Superior temporal gyrus (tissue), 1 donor: ENCODE measurements around the gene PARD3B.

ENCODE experiments used
- DNase-seq: peaks from one replicate; pipeline ENCODE4 v3.0.0-alpha.2; 2016; ENCODE audit errors: extremely low spot score

The PARD3B gene

DNA sequence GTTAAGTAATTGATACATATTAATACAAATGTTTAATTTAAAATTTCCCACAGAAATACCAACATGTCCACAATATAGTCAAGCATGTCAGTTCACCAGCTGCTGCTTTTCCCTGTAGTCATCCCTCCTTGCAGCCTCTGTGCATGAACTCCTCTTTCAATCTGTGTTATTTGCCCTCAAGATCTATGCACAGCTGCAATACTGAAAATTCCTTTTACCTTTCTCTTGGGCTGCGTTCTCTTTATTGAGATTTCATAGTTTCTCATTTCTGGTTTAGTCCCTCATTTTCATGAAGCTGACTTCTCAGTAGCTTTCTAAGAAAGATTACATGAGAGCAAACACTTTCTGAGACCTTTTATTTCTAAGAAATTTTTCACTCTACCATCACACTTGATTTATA is 464.9 kb downstream of the PARD3B start:
- DNase-seq, result no peak

DNA sequence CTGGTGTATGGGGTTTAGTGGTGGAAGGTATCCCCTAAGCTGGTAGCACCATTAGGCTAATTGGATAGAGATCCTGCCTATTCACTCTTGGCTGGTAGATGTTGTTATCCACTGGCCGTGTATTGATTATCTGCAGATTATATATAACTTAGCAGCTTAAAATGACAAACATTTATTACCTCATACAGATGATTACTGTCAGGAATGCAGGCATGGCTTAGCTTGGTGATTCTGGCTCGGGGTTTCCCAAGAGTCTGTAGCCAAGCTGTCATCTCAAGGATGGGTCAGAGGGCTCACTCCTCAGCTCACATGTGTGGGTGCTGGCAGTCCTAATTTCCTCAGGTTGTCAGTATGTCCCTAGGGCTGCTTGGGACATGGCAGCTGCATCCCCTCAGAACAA is 465.8 kb downstream of the PARD3B start:
- DNase-seq, result no peak

DNA sequence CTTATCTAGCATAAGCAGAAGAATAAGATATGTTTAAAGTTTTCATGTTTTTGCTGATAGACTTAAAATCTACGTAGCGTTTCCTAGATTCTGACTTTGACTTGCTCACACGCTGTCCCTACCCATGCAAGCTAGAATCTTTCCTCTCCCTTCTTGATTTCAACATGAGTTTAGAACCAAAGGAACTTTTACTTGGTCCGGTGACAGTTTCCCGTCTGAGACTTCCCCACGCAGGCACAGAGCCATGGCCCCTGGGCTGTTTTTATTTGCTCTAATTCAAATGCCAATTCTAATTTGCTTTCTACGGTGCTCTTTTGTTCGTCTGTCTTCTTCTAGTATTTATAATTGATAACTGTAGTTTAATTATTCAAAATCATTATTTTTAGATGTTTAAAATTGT is 467.7 kb downstream of the PARD3B start:
- no peak for DNase-seq

DNA sequence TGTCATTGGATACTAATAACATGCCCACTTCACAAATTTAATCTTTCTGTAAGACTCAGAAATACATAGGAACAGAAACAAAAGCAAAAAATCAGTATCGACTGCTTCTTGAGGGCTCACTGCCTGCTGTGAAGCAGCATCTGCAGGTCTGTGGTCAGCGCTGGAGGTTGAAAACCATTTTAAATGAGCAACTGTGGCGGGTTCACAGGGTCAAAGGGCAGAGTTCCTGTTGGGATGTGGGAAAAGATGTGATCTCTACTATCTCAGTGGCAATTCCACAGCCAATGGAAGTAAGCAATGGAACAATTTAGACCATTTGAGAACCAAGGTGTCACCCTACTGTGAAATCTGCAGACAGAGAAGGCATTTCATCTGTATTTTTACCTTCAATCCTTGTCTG is 468.3 kb downstream of the PARD3B start:
- DNase-seq, result no peak

DNA sequence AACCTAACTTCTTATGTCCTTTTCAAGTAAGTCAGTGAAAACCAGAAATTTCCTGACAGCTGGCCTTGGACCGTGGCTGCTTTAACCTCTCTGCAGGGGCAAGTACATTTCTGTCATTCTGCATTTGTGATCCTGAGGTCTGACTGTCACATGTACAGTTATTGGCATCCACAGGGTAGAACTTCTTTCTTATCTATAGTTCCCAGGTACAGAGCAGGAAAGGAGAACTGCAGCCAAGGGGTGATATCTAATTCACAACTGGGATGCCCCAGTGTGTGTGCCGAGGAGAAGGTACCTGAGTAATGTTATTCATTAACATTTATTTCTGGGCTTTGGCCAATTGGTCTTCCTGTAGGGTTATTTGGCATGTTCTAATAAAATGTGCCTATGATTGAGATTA is 468.9 kb downstream of the PARD3B start:
- no peak for DNase-seq

DNA sequence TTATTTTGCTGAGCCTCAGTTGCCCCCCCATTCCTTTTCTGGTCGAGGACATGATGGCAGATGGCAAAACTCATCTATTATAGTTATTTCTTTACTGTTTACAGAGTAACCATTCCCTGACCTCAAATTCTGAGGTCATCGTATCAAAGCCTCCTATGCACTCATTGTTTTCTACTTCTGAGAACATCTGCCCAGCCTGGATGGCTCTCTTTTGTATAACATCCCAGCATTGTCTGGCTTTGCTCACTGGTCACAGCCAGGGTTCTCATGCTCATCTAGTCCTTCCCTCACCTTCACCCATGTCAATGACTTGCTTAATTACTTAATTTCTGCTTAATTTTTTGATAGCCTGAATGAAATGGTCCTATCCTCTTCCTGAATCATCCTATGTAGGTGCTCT is 472.1 kb downstream of the PARD3B start:
- peak; percentile 59 for DNase-seq

DNA sequence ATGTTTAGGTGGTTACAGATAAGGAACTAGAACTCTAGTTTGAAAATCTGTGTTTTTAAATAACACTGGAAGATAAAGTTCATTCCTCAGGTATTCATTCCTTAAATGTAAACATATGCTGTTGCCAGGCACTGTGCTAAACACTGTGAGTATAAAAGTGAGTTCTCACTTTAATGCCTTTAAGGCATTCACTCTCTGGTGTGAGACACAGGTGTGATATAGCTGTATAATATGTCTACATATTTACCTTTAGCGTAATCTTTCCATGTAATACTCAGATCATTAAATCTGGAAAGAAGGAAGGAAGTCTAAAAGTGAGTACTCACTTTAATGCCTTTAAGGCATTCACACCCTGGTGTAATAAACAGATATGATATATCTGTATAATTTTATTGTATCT is 472.6 kb downstream of the PARD3B start:
- DNase-seq, result no peak

DNA sequence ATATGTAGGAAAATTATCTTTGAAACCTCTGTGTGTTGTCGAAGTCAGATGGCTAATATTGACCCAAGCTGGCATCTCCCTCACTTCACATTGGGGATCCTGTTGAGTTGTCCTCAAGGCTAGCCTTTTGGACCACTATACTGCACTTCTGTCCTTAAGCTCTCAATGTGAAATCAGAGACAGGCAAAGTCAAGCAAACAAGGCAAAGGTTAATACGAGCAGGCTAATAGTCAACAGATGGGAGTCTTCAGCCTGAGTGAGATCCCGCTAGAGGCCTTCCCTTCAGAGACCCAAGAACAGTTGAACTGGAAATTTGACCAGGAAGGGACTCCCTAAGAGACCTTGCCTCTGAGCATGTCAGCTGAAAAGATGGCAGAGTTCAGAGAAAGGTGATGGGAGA is 475.4 kb downstream of the PARD3B start:
- no peak for DNase-seq

DNA sequence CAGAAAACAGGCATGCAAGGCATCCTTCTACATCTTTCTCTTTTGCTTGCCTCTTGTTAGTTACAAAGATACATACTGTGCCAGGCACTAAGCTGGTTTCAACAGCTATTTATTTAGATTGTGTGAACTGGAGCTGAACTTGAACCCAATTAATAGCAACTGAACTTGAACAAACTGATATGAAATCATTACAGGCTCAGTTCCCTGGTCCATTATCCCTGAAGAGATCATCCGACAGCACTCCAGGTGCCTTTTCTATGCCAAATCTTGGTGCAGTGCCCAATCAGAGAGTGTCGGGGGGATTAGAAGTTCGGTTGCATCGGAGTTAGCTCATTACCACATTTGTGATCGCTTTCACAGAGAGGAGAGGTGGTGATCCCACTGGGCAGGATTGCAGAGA is 477.6 kb downstream of the PARD3B start:
- no peak for DNase-seq

DNA sequence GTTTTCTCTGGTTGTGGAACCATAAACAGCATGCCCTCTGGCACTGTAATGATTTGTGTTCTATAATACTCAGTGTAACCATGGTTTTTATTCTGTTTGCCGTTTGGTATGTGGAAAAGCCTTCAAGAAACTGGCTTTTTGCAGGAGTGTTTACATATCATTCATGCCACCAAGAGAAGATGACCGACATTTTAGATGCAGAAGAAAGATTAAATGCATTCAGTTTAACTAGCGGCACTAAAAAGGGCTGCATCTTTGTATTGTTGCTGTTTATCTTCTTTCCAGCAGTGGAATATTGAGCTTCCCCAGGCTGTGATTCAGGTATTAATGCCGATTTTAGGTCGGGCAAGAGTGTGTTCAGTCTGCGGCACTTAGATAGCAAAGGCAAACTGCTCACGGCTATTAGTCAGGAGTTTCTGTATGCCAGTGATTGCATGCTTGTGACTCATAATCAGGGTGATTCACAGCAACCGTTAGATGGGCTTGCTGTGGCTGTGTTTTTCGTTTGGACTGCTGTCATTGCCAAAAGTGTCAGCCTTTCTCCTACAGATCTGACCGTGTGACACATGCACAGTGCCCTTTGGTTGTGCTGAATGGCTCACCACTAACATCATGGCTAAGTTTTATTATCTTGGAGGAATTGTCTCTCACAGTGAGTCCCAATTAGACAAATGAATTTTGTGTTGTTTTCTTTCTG is 479.7 kb downstream of the PARD3B start:
- DNase-seq, result peak; percentile 77

DNA sequence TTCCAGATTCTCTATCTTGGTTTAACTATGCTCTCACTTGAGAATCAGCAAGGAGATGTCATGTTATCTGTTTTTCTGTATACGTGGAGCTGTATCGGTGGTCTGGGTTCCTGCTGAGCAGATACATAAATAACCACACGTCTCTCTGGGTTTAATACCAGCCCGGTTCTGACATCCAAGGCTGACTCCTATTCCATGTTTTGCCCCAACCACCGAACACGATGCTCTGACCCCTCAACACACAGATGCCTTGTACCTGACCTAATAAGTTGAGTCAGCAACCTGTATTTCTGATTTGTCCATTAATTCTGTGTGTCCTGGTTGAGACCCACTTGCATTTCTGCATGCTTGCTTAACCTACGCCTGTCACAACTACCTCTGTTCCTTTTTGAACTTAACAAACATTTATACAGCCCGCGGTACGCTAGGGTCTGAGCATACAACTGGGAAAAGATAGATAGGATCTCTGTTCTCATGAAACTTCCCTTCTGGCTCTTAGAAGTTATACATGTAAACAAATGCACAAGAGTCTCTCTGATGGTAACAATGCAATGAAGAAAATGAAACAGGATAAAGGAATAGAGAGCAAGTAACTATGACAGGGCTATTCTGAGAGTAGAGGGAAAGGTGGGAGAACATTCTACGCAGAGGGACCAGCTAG is 480.4 kb downstream of the PARD3B start:
- DNase-seq, result no peak

DNA sequence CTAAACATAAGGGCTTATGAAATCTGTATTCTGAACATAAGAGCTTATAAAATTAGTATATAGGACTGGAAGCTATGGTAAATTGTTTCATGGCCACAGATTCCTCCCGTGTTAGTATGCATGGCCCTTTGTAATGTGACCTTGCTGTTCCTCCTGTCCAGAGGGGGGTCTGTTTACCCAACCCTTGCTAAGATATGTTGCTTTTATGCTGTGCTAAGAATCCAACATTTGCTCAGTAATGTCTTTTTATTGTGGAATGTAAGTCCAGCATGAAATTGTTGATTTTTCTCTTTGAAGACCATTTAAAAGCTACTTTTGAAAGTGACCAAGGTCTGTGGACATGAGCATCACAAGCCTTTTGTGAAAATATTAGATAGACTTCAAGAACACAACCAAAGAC is 485.4 kb downstream of the PARD3B start:
- DNase-seq, result no peak

DNA sequence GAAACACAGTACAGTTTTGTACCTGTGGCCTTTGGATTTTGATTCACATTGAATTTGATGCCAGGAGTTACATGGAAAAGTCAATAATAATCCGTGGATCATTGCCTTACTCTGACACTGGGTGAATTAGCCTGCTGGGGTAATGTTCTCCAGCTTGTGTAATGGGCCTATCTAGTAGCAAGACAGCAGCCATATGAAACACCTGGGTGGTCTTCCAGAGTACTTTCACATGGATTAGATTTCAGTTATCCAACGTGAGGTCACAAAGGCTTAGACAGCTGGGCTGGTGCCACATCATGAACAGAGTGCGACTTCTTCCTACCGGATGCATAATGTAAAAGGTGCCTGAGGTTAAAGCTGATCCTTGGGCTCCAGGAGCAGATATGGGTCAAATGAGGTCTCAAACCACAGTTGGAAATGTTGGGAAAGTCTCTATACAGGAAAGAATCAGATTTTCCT is 486.8 kb downstream of the PARD3B start:
- no peak for DNase-seq

DNA sequence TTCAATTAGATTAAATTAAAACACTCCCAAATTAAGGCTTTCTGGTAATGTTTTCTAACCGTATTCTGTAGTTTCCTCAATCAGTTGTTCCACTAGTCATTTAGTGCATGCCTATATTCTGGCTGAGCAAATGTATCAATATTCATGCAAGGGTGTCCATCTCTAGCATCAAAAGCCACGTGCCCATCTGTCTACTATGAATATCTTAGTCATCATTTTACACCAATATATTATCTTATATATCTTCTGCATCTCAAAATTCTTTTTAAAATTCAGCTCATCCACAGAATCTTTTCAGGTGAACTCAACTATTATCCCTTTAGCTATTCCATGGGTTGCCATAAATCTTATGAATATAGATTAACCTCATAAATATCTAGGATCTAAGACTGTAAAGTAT is 488.2 kb downstream of the PARD3B start:
- DNase-seq, result no peak

DNA sequence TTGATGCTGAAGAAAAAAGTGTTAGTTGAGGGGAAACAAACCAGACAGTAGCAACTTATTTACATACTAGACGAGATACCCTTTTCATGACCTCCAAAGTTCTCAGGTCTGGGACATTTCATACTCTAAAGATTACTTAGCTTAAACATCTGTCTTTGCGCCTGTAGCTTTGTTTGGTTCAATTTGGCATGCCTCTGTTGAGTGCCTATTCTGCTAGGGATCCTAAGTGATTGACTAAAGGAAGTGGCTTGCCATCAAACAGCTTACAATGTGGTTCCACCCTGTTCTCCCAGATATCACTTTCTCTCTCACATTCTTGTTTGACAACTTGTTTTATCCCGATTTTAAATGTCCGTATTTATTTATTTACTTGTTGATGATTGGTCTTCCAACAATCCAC is 488.8 kb downstream of the PARD3B start:
- DNase-seq, result no peak

DNA sequence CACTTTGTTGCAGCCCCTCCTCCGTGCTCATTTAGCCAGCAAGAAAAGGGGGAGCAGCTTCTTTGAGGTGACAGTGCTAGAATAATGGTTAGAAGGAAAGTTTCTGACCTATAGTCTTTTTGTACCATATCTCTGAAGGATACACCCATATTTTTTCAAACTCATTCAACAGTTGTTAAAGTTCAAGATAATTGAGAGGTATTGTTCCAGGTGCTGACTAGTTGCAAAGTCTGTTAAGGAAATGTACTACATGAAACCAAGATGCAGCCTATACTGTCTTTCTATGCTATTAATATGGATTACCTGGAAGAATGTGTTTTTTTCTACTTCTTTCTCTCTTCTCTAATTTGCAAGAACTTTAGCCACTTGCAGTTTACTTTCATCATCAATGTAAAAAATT is 495.0 kb downstream of the PARD3B start:
- DNase-seq, result no peak

DNA sequence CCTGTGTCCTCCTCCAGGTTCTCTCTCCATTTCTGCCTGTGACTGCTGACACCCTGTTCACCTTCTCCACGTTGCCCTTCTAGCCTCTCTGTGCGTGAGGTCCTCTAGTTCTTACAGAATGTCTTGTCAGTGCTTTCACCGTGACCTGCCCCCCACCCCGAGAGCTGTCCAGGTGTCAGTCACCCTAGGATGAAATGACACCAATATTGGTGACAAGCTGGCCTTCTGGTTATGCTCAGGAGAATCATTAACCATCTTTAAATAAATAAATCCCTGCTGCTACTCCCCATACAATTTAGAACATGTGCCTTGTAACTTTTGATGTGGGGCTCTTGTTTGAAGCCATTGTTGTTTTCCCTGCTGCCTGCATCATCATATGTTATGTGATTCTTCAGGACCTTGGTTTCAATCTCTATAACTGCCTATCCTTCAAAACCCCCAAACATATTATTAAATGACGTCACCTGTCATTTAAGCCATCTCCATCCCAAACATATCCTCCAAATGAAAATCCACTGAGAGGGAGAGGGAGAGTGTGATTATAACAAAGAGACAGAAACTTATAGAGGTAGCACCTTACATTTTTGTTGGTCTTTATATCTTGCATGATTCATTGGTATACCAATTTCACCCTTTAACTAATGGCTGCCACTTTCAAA is 496.3 kb downstream of the PARD3B start:
- no peak for DNase-seq

DNA sequence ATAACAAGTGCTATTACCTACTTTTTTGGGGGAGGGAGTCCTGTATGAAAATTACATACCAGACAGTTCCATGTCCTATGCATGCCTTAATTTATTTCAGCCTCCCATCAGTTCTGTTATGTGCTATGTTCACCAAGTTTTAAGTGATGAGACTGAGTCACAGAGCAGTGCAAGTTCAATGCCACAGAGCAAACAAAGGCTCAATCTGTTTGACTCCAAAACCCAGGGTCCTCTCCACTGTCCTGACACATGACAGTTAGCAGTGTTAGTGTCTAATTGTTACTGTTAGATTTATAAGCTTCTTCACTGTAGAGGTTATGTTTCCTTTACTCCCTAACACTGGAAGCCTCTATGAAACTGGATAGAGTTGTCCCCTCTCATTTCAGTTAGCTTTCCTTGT is 498.0 kb downstream of the PARD3B start:
- DNase-seq, result no peak

DNA sequence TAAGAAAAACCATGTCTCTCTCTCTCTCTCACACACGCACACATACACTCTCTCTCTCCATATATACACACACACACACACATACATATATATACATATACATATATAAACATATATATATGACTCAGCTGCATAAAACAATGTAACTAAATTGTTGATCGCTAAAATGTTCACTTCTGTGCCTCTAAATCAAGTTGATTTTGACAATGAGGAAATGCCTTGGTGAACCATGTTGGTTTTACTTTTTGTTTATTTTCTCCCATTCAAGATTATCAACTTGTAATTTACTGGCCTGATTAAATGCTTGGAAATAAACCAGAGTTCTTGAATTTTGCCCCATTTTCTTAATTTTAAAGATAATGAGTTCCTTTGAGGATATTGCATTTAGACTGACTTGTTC is 500.4 kb downstream of the PARD3B start:
- DNase-seq, result no peak

DNA sequence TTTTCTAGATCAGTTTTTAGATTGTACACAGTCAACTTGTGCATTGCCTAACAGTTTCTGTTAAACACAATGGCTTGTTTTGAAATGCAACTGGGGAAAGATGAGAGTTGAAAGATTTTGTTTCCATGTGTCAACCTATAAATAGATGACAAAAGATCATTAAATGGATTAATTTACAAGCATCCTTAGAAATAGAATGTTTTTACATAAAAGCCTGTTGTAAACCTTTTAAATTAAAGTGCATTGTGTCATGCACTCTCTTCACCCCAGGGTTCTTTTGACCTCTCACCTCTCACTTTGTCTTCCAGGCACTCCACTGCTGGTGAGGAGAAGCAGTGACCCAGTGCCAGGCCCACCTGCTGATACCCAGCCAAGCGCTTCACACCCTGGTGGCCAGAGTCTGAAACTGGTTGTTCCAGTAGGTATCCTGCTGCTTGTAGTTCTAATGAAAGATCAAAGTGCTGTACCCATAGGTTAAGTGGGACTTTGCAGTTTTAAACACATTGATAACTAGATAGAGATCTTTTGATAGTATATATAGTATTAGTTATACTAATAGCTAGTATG is 502.1 kb downstream of the PARD3B start:
- no peak for DNase-seq

DNA sequence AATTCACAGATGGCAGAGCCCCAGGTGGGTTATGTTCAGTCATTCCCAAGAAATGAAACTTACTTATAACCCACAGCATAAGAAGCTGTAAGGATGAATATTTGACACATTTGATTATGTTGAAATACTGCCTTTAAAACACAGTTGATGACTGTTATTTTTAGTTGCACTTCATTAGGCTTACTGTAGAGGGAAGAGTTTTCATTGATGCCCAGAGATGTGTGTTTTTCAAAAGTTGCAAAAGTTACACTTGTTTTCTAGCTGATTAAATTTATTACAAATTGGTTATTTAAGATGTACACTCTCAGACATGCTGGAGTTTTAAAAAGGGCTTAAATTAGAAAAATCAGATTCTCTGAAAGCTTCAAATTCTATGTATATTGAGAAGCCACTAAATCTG is 506.1 kb downstream of the PARD3B start:
- DNase-seq, result no peak

DNA sequence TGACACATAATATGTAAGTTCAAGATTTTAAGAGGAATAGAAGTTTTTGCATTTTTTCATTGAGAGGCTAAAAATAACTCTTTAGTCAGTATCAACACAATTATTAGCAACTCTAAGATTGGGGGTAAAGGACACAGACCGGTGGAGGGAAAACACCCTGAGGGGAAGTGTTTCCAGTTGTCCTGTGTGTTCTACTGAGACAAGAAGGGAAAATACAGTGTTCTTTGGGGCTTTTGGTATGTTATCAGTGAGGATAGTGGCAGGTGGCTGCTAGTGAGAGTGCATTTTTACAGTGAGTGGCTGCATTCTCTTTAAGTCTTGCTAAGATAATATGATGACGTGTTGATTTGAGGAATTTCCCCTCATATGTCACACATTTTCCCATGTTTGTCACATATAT is 507.5 kb downstream of the PARD3B start:
- no peak for DNase-seq

DNA sequence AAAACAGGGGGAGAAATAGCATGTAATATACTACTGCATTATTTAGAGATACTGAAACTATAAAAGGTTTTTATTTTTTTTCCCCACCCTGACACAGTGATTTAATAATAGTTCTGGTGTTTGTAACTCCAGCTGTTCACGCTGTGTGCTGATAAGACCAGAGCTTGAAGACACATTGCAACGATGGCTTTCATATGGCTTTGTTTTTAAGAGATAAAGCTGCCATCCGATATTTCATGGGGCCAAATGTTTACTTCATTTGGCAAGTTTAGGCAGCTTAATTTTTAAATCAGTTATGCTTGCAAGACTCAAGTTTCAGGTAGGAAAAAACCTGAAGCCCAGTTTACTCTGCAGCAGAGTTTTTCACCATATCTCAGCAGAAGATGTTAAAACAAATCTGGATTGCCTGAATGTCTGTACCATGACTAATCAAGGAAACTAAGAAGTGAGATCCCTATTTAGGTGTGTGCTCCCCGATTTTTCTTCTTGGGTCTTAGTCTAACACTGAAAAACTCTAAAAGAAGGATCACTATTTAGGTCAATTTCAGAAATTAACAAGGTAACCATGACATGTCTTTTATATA is 508.6 kb downstream of the PARD3B start:
- DNase-seq, result no peak
